IMR-90 (cell line): ENCODE measurements around the gene CD24. TPM values are rescaled to one million over a fixed set of nuclear protein-coding genes. Genes with fewer than 3 reads are reported as not detected.

Experiments
- ATAC-seq: fragments of 200-7000 bp; cut with Tn5 transposase; 2 replicates; pipeline ENCODE4 v1.9.1; 2020; ENCODE audit warnings: low read depth, mild to moderate bottlenecking, moderate library complexity
- BruUV-seq: library from RNA; stranded (reverse); fragments of 400-500 nt; replicated peaks from 2 replicates; lab custom pipeline; 2021; lab: Mats Ljungman, UMichigan
- CTCF ChIA-PET: fragments of 300-600 bp; formaldehyde crosslinking; extraction: SDS; loops from one replicate; lab custom pipeline; 2021; ENCODE audit warnings: antibody characterized with exemption; lab: Yijun Ruan, JAX
- POLR2A ChIA-PET: fragments of 300-600 bp; sonication (Branson Sonifier 250); formaldehyde crosslinking; loops from one replicate; lab custom pipeline; 2022; ENCODE audit warnings: antibody characterized with exemption; ENCODE audit not compliant: unreplicated experiment; lab: Charles Lee
- DNase-seq: peaks from one replicate; pipeline ENCODE4 v3.0.0; 2013
- H2AFZ ChIP-seq: replicated peaks from 2 replicates; pipeline ENCODE3; 2013; ENCODE audit warnings: low read length, mild to moderate bottlenecking; ENCODE audit not compliant: poor library complexity
- H2AK5ac ChIP-seq: 2 replicates; pipeline ENCODE4 v1.6.1; 2013; ENCODE audit warnings: low read depth, low read length, inconsistent platforms
- H2AK9ac ChIP-seq: replicated peaks from 2 replicates; pipeline ENCODE3; 2013; ENCODE audit warnings: mild to moderate bottlenecking, low read depth, low read length, moderate library complexity; ENCODE audit not compliant: poor library complexity
- H2BK120ac ChIP-seq: 2 replicates; pipeline ENCODE4 v1.6.1; 2013; ENCODE audit warnings: low read depth, low read length, inconsistent platforms
- H2BK15ac ChIP-seq: 3 replicates; pipeline ENCODE4 v1.6.1; 2013; ENCODE audit warnings: low read depth, low read length, inconsistent platforms
- H2BK20ac ChIP-seq: 2 replicates; pipeline ENCODE4 v1.6.1; 2013; ENCODE audit warnings: low read depth, mild to moderate bottlenecking, inconsistent platforms, low read length, moderate library complexity
- H2BK5ac ChIP-seq: 2 replicates; pipeline ENCODE4 v1.6.1; 2013; ENCODE audit warnings: mild to moderate bottlenecking, low read depth, low read length, inconsistent platforms; ENCODE audit not compliant: poor library complexity, severe bottlenecking
- H3K14ac ChIP-seq: replicated peaks from 2 replicates; pipeline ENCODE4 v1.6.1; 2013; ENCODE audit warnings: low read depth, low read length, inconsistent platforms
- H3K18ac ChIP-seq: 2 replicates; pipeline ENCODE4 v1.6.1; 2013; ENCODE audit warnings: low read depth, low read length, control low read depth
- H3K23ac ChIP-seq: 2 replicates; pipeline ENCODE4 v1.6.1; 2013; ENCODE audit warnings: low read depth, low read length, inconsistent platforms
- H3K27ac ChIP-seq: 2 replicates; pipeline ENCODE4 v1.5.1; 2013; ENCODE audit warnings: mild to moderate bottlenecking, control low read depth, low read length; ENCODE audit not compliant: insufficient read depth
- H3K27me3 ChIP-seq: 2 replicates; pipeline ENCODE4 v1.6.1; 2013; ENCODE audit warnings: low read length; ENCODE audit not compliant: control insufficient read depth, insufficient read depth
- H3K36me3 ChIP-seq: 2 replicates; pipeline ENCODE4 v1.6.1; 2013; ENCODE audit warnings: low read length, mixed read lengths; ENCODE audit not compliant: control insufficient read depth, insufficient read depth
- H3K4ac ChIP-seq: 2 replicates; pipeline ENCODE4 v1.6.1; 2013; ENCODE audit warnings: low read depth, low read length, inconsistent platforms
- H3K4me1 ChIP-seq: 2 replicates; pipeline ENCODE4 v1.6.1; 2013; ENCODE audit warnings: low read length, mixed read lengths; ENCODE audit not compliant: control insufficient read depth, insufficient read depth
- H3K4me2 ChIP-seq: 2 replicates; pipeline ENCODE4 v1.6.1; 2013; ENCODE audit warnings: low read depth, mild to moderate bottlenecking, control low read depth, low read length, moderate library complexity
- H3K4me3 ChIP-seq: 2 replicates; pipeline ENCODE4 v1.5.1; 2013; ENCODE audit warnings: low read depth, mild to moderate bottlenecking, control low read depth, low read length, moderate library complexity; ENCODE audit not compliant: insufficient read depth
- H3K56ac ChIP-seq: 2 replicates; pipeline ENCODE4 v1.6.1; 2013; ENCODE audit warnings: low read length, inconsistent platforms; ENCODE audit not compliant: insufficient read depth; ENCODE audit errors: extremely low read depth
- H3K79me1 ChIP-seq, 2 experiments: 2 replicates each; pipeline ENCODE4 v1.6.1; 2013; ENCODE audit warnings: low read length in 2 of 2, inconsistent platforms in 1 of 2, low read depth in 1 of 2
- H3K9ac ChIP-seq: 2 replicates; pipeline ENCODE4 v1.6.1; 2013; ENCODE audit warnings: low read depth, low read length, control low read depth
- H3K9me1 ChIP-seq: 2 replicates; pipeline ENCODE4 v1.6.1; 2013; ENCODE audit warnings: low read length, inconsistent platforms; ENCODE audit not compliant: insufficient read depth
- H3K9me3 ChIP-seq: 2 replicates; pipeline ENCODE4 v1.6.1; 2013; ENCODE audit warnings: low read length; ENCODE audit not compliant: control insufficient read depth, insufficient read depth
- H4K20me1 ChIP-seq: 2 replicates; pipeline ENCODE4 v1.6.1; 2013; ENCODE audit warnings: low read length, inconsistent platforms; ENCODE audit not compliant: insufficient read depth
- H4K5ac ChIP-seq: 2 replicates; pipeline ENCODE4 v1.6.1; 2013; ENCODE audit warnings: mild to moderate bottlenecking, low read depth, low read length, control low read depth
- H4K8ac ChIP-seq, 2 experiments: 2 replicates each; pipeline ENCODE4 v1.6.1; 2013; ENCODE audit warnings: low read depth in 2 of 2, low read length in 2 of 2, control low read depth in 1 of 2, inconsistent platforms in 1 of 2
- H4K91ac ChIP-seq: 2 replicates; pipeline ENCODE4 v1.6.1; 2013; ENCODE audit warnings: low read depth, low read length, inconsistent platforms; ENCODE audit not compliant: insufficient read depth
- BHLHE40 ChIP-seq: fragments of 150-350 bp; IDR thresholded peaks from 2 replicates; pipeline ENCODE4 v1.6.1; 2016; ENCODE audit warnings: mild to moderate bottlenecking, low read depth, low read length
- CEBPB ChIP-seq: IDR thresholded peaks from 2 replicates; pipeline ENCODE4 v1.6.1; 2012; ENCODE audit warnings: low read depth, low read length, improper control_type of control experiment
- CHD1 ChIP-seq: IDR thresholded peaks from 2 replicates; pipeline ENCODE4 v1.6.1; 2012; ENCODE audit warnings: low read depth, low read length, improper control_type of control experiment
- FOS ChIP-seq: fragments of 150-350 bp; IDR thresholded peaks from 2 replicates; pipeline ENCODE4 v1.6.1; 2016; ENCODE audit warnings: low read depth, low read length
- MAFK ChIP-seq: IDR thresholded peaks from 2 replicates; pipeline ENCODE4 v1.6.1; 2012; ENCODE audit warnings: low read depth, low read length, improper control_type of control experiment
- MXI1 ChIP-seq: IDR thresholded peaks from 2 replicates; pipeline ENCODE4 v1.6.1; 2012; ENCODE audit warnings: low read depth, mild to moderate bottlenecking, low read length, moderate library complexity, borderline replicate concordance
- NFE2L2 ChIP-seq: fragments of 150-350 bp; IDR thresholded peaks from 2 replicates; pipeline ENCODE4 v1.6.1; 2016; ENCODE audit warnings: low read depth, mild to moderate bottlenecking, low read length
- POLR2A ChIP-seq: IDR thresholded peaks from 2 replicates; pipeline ENCODE4 v1.6.1; 2012; ENCODE audit warnings: mild to moderate bottlenecking, low read depth, low read length
- RCOR1 ChIP-seq: IDR thresholded peaks from 2 replicates; pipeline ENCODE4 v1.6.1; 2012; ENCODE audit warnings: mild to moderate bottlenecking, low read length, improper control_type of control experiment; ENCODE audit not compliant: insufficient replicate concordance
- WGBS, 2 experiments: methylation state at CpG; one replicate each; pipeline versions ENCODE4 v1.1.5 to v1.1.7; 2013; ENCODE audit warnings: missing lambda C conversion rate in 2 of 2; ENCODE audit not compliant: insufficient read length in 1 of 2; ENCODE audit errors: extremely low coverage in 2 of 2; 5-methylcytosine and 5-hydroxymethylcytosine counted together
- dilution Hi-C: fragments of 300-500 bp; cut with HindIII; formaldehyde crosslinking; loops from one replicate; pipeline ENCODE4 v1.14.3; 2018; ENCODE audit warnings: low sequenced_read_pairs; ENCODE audit not compliant: unreplicated experiment
- in situ Hi-C: fragments of 300-500 bp; cut with MboI; formaldehyde crosslinking; loops from 3 replicates; pipeline ENCODE4 v1.14.3; 2019; ENCODE audit warnings: low sequenced_read_pairs, inconsistent platforms, mixed read lengths
- intact Hi-C: fragments of 100-400 bp; cut with micrococcal nuclease; formaldehyde crosslinking; loops from 2 replicates; pipeline ENCODE4 v1.10.0; 2022
- polyA plus RNA-seq, 3 experiments: library from polyadenylated mRNA; depleted of rRNA; stranded (reverse); fragments of >200 nt; gene quantifications; 2 replicates each; pipeline ENCODE4 v1.2.3, GENCODE V29; 2012; ENCODE audit warnings: low replicate concordance in 1 of 3
- total RNA-seq: library from RNA; depleted of rRNA; stranded (reverse); fragments of >200 nt; gene quantifications from 2 replicates; pipeline ENCODE4 v1.2.3, GENCODE V29; 2012
- TF ChIP-seq, protein P1 (sequence below): fragments of 150-350 bp; IDR thresholded peaks from 2 replicates; pipeline ENCODE4 v1.6.1; 2017; ENCODE audit warnings: mild to moderate bottlenecking, antibody characterized with exemption, low read length, low read depth
- TF ChIP-seq, protein P2 (sequence below): fragments of 150-350 bp; IDR thresholded peaks from 2 replicates; pipeline ENCODE4 v1.6.1; 2016; ENCODE audit warnings: low read depth, mild to moderate bottlenecking, low read length, moderate library complexity, borderline replicate concordance
- TF ChIP-seq, protein P3 (sequence below): conservative IDR thresholded peaks from 2 replicates; pipeline ENCODE4 v1.5.1; 2012; ENCODE audit warnings: mild to moderate bottlenecking, low read depth, low read length, improper control_type of control experiment

The CD24 gene
- total and polyA plus RNA-seq, 2 of the 4 experiments (the other 2 are of a cell fraction): 0.07 to 0.18 TPM

DNA sequence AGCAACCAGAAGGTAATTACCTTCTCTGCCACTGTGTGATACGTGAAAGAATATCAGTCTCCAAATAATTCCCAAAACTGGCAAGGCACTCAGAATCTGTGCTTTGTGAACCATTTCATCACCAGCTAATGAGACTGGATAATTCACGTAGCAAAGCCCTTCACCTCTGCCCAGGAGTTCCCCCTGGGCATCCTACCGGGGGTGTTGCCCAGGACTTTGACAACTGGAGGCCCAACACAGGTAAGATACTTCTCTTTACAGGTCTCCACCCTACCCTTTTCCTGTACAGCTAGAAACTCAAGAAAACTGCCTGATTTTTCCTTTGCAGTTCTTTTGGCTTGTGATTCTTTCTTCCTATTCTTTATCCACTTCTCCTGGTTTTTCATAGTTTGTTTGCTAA lies 2.7 kb upstream of the CD24 start:
- no peak overlapping the region for H2AFZ ChIP-seq
- no peak overlapping the region for H3K4ac ChIP-seq
- no peaks in the 10 kb centered on the region for H3K9me1 ChIP-seq
- no peak for DNase-seq
- dilution Hi-C loops: no loop called here
- H3K56ac ChIP-seq: no peak overlapping the region
- no peaks in the 10 kb centered on the region for H3K36me3 ChIP-seq
- H3K4me2 ChIP-seq: no peak overlapping the region
- no peak overlapping the region for H4K8ac ChIP-seq
- H2BK15ac ChIP-seq: no peak overlapping the region
- no peak overlapping the region for H2AK5ac ChIP-seq
- TF ChIP-seq BHLHE40 (no peak), MAFK (no peak), NFE2L2 (no peak), POLR2A (no peak), FOS (no peak), RCOR1 (no peak), MXI1 (no peak), CEBPB (no peak), CHD1 (no peak)
- TF ChIP-seq, protein P1, sequence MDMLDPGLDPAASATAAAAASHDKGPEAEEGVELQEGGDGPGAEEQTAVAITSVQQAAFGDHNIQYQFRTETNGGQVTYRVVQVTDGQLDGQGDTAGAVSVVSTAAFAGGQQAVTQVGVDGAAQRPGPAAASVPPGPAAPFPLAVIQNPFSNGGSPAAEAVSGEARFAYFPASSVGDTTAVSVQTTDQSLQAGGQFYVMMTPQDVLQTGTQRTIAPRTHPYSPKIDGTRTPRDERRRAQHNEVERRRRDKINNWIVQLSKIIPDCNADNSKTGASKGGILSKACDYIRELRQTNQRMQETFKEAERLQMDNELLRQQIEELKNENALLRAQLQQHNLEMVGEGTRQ: no peak
- TF ChIP-seq, protein P2, sequence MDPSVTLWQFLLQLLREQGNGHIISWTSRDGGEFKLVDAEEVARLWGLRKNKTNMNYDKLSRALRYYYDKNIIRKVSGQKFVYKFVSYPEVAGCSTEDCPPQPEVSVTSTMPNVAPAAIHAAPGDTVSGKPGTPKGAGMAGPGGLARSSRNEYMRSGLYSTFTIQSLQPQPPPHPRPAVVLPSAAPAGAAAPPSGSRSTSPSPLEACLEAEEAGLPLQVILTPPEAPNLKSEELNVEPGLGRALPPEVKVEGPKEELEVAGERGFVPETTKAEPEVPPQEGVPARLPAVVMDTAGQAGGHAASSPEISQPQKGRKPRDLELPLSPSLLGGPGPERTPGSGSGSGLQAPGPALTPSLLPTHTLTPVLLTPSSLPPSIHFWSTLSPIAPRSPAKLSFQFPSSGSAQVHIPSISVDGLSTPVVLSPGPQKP: no peak
- TF ChIP-seq, protein P3, sequence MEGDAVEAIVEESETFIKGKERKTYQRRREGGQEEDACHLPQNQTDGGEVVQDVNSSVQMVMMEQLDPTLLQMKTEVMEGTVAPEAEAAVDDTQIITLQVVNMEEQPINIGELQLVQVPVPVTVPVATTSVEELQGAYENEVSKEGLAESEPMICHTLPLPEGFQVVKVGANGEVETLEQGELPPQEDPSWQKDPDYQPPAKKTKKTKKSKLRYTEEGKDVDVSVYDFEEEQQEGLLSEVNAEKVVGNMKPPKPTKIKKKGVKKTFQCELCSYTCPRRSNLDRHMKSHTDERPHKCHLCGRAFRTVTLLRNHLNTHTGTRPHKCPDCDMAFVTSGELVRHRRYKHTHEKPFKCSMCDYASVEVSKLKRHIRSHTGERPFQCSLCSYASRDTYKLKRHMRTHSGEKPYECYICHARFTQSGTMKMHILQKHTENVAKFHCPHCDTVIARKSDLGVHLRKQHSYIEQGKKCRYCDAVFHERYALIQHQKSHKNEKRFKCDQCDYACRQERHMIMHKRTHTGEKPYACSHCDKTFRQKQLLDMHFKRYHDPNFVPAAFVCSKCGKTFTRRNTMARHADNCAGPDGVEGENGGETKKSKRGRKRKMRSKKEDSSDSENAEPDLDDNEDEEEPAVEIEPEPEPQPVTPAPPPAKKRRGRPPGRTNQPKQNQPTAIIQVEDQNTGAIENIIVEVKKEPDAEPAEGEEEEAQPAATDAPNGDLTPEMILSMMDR: no peak
- no peaks in the 10 kb centered on the region for H3K79me1 ChIP-seq
- peaks cover 51% of the 10 kb centered on the region for H3K27me3 ChIP-seq
- no peak overlapping the region for H3K14ac ChIP-seq
- no peak for ATAC-seq
- H4K5ac ChIP-seq: no peak overlapping the region
- in situ Hi-C loops: loop anchor here (25.0 kb wide), 1 partner anchor 640 kb away; the partner anchor contains the start of gene ATG5
- no peak overlapping the region for H2BK20ac ChIP-seq
- no peak overlapping the region for H2BK5ac ChIP-seq
- no peak overlapping the region for H3K27ac ChIP-seq
- no peak overlapping the region for H2AK9ac ChIP-seq
- ChIA-PET POLR2A (no interaction called here), CTCF (interaction anchor here (0.6 kb wide), 1 partner anchor 140 kb away, joined by 3 read pairs; no protein-coding TSS in a partner anchor)
- H3K18ac ChIP-seq: no peak overlapping the region
- H3K4me3 ChIP-seq: no peak overlapping the region
- no TSS peak for BruUV-seq
- intact Hi-C loops: loop anchor here (5.0 kb wide), 1 partner anchor 465 kb away; no protein-coding TSS in a partner anchor
- no peak overlapping the region for H3K9ac ChIP-seq
- H3K23ac ChIP-seq: no peak overlapping the region
- no peak overlapping the region for H2BK120ac ChIP-seq
- H3K9me3 ChIP-seq: no peaks in the 10 kb centered on the region; the same call in 1 of the 2 replicates
- no CpG with 5 or more reads among the region's 3 CpGs for WGBS, 2 experiments
- no peaks in the 10 kb centered on the region for H4K20me1 ChIP-seq
- H3K4me1 ChIP-seq: no peaks in the 10 kb centered on the region
- no peak overlapping the region for H4K91ac ChIP-seq
